GM18505 (cell line): Measurements from ENCODE around the gene KCNAB3.
A peak's percentile ranks its signal among the peaks of the same experiment; 100 is the strongest.

Experiments
- ATAC-seq: cut with Tn5 transposase; IDR thresholded peaks from one replicate; pipeline ENCODE4 v1.9.1; 2021; ENCODE audit not compliant: unreplicated experiment
- POLR2A ChIP-seq: IDR thresholded peaks from 4 replicates; pipeline ENCODE4 v1.6.1; 2011; ENCODE audit warnings: borderline replicate concordance; ENCODE audit not compliant: insufficient read depth, insufficient read length; ENCODE audit errors: extremely low read depth

KCNAB3 gene

GRCh38 chr17:7903154-7904103 lies 26.2 kb downstream of the KCNAB3 start:
- ATAC-seq: no peak
- TF ChIP-seq POLR2A: no peak

DNA sequence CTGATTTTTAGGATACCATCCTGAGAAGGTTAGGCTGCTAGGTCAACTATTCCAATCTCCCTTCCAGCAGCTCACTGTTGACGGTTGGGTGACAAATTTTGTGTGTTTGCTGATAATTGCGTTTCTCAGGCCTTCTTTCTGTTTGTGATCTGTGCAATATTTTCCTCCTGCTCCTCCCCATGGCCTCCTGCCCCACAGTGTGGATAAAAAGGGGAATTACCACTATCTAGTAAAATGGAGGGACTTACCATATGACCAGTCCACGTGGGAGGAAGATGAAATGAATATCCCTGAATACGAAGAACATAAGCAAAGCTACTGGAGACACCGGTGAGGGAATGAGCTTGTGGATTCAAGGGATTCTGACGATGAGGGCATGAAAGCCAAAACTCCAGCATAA lies 31.9 kb downstream of the KCNAB3 start:
- no peak for ATAC-seq
- no peak for TF ChIP-seq POLR2A

GRCh38 chr17:7897090-7897489 lies 32.6 kb downstream of the KCNAB3 start:
- TF ChIP-seq POLR2A: no peak
- no peak for ATAC-seq

DNA sequence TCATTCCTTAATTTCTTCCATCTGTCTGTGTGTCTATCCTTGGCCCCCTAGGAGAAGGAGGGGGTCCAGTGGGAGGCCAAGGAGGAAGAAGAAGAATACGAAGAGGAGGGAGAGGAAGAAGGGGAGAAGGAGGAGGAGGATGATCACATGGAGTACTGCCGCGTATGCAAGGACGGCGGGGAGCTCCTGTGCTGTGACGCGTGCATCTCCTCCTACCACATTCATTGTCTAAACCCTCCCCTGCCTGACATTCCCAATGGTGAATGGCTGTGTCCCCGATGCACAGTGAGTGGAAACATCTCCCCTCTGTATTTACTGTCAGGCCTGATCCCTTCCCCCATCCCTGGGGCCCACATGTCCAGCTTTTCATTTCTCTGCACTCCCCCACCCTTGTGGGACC lies 34.8 kb downstream of the KCNAB3 start:
- ATAC-seq: no peak
- no peak for TF ChIP-seq POLR2A

- TF ChIP-seq POLR2A: no peak
- ATAC-seq: no peak
Measured at GRCh38 chr17:7894226-7894625, 35.4 kb downstream of the KCNAB3 start.

DNA sequence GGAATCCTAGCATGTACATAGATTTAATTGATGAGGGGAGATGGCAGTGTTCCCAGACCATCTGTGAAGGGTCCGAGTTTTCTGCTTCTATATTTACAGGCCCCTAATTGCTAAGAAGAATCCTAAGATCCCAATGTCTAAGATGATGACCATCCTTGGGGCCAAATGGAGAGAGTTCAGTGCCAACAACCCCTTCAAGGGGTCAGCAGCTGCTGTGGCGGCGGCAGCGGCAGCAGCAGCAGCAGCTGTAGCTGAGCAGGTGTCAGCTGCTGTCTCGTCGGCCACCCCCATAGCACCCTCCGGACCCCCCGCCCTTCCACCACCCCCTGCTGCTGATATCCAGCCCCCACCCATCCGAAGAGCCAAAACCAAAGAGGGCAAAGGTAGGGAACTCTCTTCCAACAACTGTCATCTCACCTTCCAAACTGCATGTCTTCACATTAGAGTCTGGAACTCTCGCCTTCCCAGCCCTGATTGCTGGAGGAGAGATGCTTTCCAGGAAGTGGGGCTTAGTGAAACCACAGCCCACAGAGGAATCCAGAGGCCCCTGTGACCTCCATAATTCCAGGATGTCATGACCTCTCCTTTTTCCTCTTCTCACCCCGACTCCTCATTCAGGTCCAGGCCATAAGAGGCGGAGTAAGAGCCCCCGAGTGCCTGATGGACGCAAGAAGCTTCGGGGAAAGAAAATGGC lies 36.3 kb downstream of the KCNAB3 start:
- TF ChIP-seq POLR2A: no peak
- ATAC-seq: no peak

- no peak for TF ChIP-seq POLR2A
- ATAC-seq: no peak
Measured at GRCh38 chr17:7889166-7889955, 40.3 kb downstream of the KCNAB3 start.

DNA sequence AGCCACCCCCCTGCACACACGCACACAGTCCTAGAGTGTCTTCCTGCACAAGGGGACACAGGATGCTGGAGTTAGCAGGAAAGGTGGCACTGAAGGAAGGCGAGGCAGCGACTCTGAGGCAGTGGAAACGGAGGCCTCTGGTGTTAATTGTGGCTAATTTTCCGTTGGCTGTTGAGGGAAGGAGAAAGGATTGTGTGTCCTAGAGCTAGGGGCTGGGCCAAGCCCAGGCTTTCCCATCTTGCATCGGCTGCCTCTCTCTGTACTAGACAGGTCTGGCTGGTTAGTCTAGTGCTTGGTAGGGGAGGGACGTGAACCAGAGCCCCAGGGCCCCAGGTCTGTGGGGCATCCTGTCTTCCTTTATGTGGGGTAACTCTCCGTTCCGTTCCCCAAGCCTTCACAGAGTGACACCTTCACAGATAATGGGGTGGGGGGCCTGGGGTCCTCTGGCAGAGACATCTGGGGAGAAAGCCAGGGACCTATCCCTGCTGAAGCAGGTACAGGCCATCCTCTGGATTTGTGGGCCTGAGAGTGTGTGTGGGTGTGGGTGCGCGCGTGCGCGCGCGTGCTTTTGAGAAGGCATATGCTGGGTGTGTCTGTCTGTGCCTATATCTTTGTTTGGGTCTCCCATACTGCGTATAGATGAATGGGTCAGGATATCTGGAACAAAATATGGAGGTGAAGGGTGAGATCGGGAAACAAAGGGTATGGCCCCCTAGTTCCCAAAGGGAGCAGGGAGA lies 41.3 kb downstream of the KCNAB3 start, which contains the start of gene CHD3:
Gene CHD3, plus strand, starts transcription at position 606 of the 737 bp plus-strand sequence. CDS start 212 bp downstream, outside the sequence.
- ATAC-seq: no peak
- no peak for TF ChIP-seq POLR2A

GRCh38 chr17:7887482-7888183 lies 42.0 kb downstream of the KCNAB3 start:
- peak; percentile 24 for TF ChIP-seq POLR2A
- ATAC-seq: peak; percentile 46

DNA sequence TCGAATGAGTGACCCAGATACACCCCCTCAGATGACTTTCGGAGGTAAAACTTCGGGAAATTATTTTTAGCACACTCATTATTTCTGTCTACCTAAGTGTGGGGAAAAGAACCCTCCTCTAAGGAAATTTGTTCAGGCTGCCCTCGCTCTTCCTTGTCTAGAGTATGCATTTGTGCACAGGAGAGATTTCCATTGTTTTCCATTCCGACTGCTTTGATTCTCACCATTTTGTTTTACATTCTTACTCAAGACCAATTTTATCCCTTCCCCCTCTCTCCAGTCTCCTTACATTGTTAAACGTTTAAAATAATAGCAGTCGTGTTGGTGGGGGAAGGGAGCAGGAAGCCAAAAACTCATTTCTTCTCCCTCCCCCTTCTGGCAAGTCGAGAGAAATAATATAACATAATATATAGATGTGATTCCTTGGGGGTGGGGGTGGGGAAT lies 42.6 kb downstream of the KCNAB3 start:
- no peak for TF ChIP-seq POLR2A

GRCh38 chr17:7886227-7887037 lies 43.2 kb downstream of the KCNAB3 start:
- TF ChIP-seq POLR2A: no peak
- no peak for ATAC-seq

More for the DNA sequence above, 42.6 kb downstream of the KCNAB3 start:
- no peak for ATAC-seq
